HT1080 (cell line): ENCODE data around the gene KDM7A. TPM values are rescaled to one million over a fixed set of nuclear protein-coding genes. Genes with fewer than 3 reads are reported as not detected.

Experiments used
- DNase-seq: peaks from one replicate; pipeline ENCODE4 v3.0.0-alpha.2; 2015; ENCODE audit warnings: low read depth
- small RNA-seq: library from RNA; depleted of rRNA; stranded (forward); fragments of <200 nt; gene quantifications from one replicate; pipeline ENCODE3, GENCODE V24; 2014
- total RNA-seq: library from RNA; depleted of rRNA; stranded (reverse); fragments of >200 nt; shearing (Covaris generic); gene quantifications from 2 replicates; pipeline ENCODE4 v1.2.3, GENCODE V29; 2014; rRNA removed

KDM7A gene
- total RNA-seq, 1 experiment from 2014 or later: 1.00 TPM

- peak; percentile 74 for DNase-seq
Observed at GRCh38 chr7:140035400-140036223, 141.2 kb downstream of the KDM7A start.

Small RNAs within 50 kb of the gene (small RNA-seq; reads per million reads assigned to genes)
- not detected for gene RF00019
- not detected for gene RNU6-797P

Other genes starting within 250 kb of the KDM7A start
- 8.8 and 11.7 TPM in 2 replicates for gene PARP12, start 114.0 kb downstream of the KDM7A start, total RNA-seq
- gene SLC37A3, start 221.5 kb upstream of the KDM7A start, total RNA-seq: 19.4 and 24.3 TPM in 2 replicates
- not detected in 2 replicates for gene RAB19, start 227.1 kb upstream of the KDM7A start, total RNA-seq